GM23338 (cell line): ENCODE measurements around the gene SEMA4D. TPM values are rescaled to one million over a fixed set of nuclear protein-coding genes. Genes with fewer than 3 reads are reported as not detected.

Experiments used
- ATAC-seq: fragments of 200-7000 bp; cut with Tn5 transposase; 3 replicates; pipeline ENCODE4 v1.9.1; 2020
- DNase-seq: peaks from one replicate; pipeline ENCODE4 v3.0.0-alpha.2; 2015; ENCODE audit warnings: low spot score
- H2AFZ ChIP-seq: fragments of 200-600 bp; sonication (generic); 2 replicates; pipeline ENCODE4 v1.8.0; 2016; ENCODE audit warnings: antibody characterized with exemption, mild to moderate bottlenecking, moderate library complexity
- H3F3A ChIP-seq: fragments of 200-600 bp; sonication (generic); replicated peaks from 2 replicates; pipeline ENCODE4 v1.8.0; 2017; ENCODE audit warnings: antibody characterized with exemption, mixed run types, low read depth
- H3K27ac ChIP-seq: fragments of 200-600 bp; sonication (generic); 2 replicates; pipeline ENCODE4 v1.6.1; 2016; ENCODE audit warnings: low read depth
- H3K27me3 ChIP-seq: fragments of 200-600 bp; sonication (generic); 2 replicates; pipeline ENCODE4 v1.8.0; 2016; ENCODE audit warnings: mild to moderate bottlenecking, mixed run types, moderate library complexity; ENCODE audit not compliant: insufficient read depth
- H3K36me3 ChIP-seq: fragments of 200-600 bp; sonication (generic); 2 replicates; pipeline ENCODE4 v1.8.0; 2016; ENCODE audit warnings: mild to moderate bottlenecking; ENCODE audit not compliant: insufficient read depth
- H3K4me1 ChIP-seq: fragments of 200-600 bp; sonication (generic); 2 replicates; pipeline ENCODE4 v1.8.0; 2016; ENCODE audit warnings: mild to moderate bottlenecking, moderate library complexity; ENCODE audit not compliant: insufficient read depth
- H3K4me2 ChIP-seq: fragments of 200-600 bp; sonication (generic); 2 replicates; pipeline ENCODE4 v1.7.1; 2017; ENCODE audit warnings: mixed run types
- H3K4me3 ChIP-seq: fragments of 200-600 bp; sonication (generic); 2 replicates; pipeline ENCODE4 v1.6.1; 2016; ENCODE audit warnings: mixed run types
- H3K79me2 ChIP-seq: fragments of 200-600 bp; sonication (generic); replicated peaks from 2 replicates; pipeline ENCODE4 v1.8.0; 2017; ENCODE audit warnings: mild to moderate bottlenecking; ENCODE audit not compliant: insufficient read depth
- H3K9me2 ChIP-seq: fragments of 200-600 bp; sonication (generic); 2 replicates; pipeline ENCODE4 v1.8.0; 2017; ENCODE audit not compliant: insufficient read depth
- H4K20me1 ChIP-seq: fragments of 200-600 bp; sonication (generic); replicated peaks from 2 replicates; pipeline ENCODE4 v1.8.0; 2017; ENCODE audit warnings: mild to moderate bottlenecking; ENCODE audit not compliant: insufficient read depth
- H3K27ac Mint-ChIP-seq: 2 replicates; pipeline ENCODE4 v1.8.0; 2020; ENCODE audit warnings: inconsistent platforms, mild to moderate bottlenecking, moderate library complexity, mixed read lengths
- H3K27me3 Mint-ChIP-seq: 3 replicates; pipeline ENCODE4 v1.8.0; 2022; ENCODE audit warnings: low read depth, mild to moderate bottlenecking, moderate library complexity, mixed read lengths, inconsistent platforms; ENCODE audit not compliant: insufficient read depth, poor library complexity
- H3K36me3 Mint-ChIP-seq: 3 replicates; pipeline ENCODE4 v1.8.0; 2021; ENCODE audit warnings: low read depth, mild to moderate bottlenecking, inconsistent platforms, moderate library complexity, mixed read lengths
- H3K4me1 Mint-ChIP-seq: 3 replicates; pipeline ENCODE4 v1.8.0; 2020; ENCODE audit warnings: mild to moderate bottlenecking, inconsistent platforms, mixed read lengths
- H3K4me3 Mint-ChIP-seq: 3 replicates; pipeline ENCODE4 v1.8.0; 2021; ENCODE audit warnings: moderate library complexity, mild to moderate bottlenecking, inconsistent platforms, mixed read lengths
- H3K9me3 Mint-ChIP-seq: 3 replicates; pipeline ENCODE4 v1.8.0; 2020; ENCODE audit warnings: moderate library complexity, mild to moderate bottlenecking, inconsistent platforms, mixed read lengths
- CREB1 ChIP-seq: fragments of 250-450 bp; sonication (Bioruptor Pico); IDR thresholded peaks from 2 replicates; pipeline ENCODE4 v1.5.0; 2020; ENCODE audit warnings: low read depth, mild to moderate bottlenecking, moderate library complexity
- CTCF ChIP-seq, 2 experiments: fragments of 200-600 bp in 1 of 2; sonication (generic) in 1 of 2; conservative IDR thresholded peaks; 2 replicates each; pipeline versions ENCODE4 v1.5.1 to v1.6.1; 2016 to 2017; ENCODE audit warnings: antibody characterized with exemption in 2 of 2, low read depth in 2 of 2, mild to moderate bottlenecking in 2 of 2, moderate library complexity in 1 of 2
- ETS1 ChIP-seq: IDR thresholded peaks from 2 replicates; pipeline ENCODE4 v1.6.1; 2016; ENCODE audit warnings: antibody characterized with exemption
- EZH2 ChIP-seq: fragments of 200-600 bp; sonication (generic); IDR thresholded peaks from one replicate; pipeline ENCODE4 v1.8.0; 2017; ENCODE audit warnings: antibody characterized with exemption, mild to moderate bottlenecking, low read depth; ENCODE audit not compliant: unreplicated experiment
- REST ChIP-seq: IDR thresholded peaks from one replicate; pipeline ENCODE4 v1.6.1; 2018; ENCODE audit warnings: antibody characterized with exemption; ENCODE audit not compliant: unreplicated experiment
- STAT1 ChIP-seq: IDR thresholded peaks from one replicate; pipeline ENCODE4 v1.6.1; 2016; ENCODE audit warnings: antibody characterized with exemption; ENCODE audit not compliant: unreplicated experiment
- ZNF331 ChIP-seq: fragments of 250-450 bp; sonication (Bioruptor Pico); IDR thresholded peaks from 2 replicates; pipeline ENCODE4 v1.5.0; 2020; ENCODE audit warnings: low read depth, mild to moderate bottlenecking, moderate library complexity
- ZNF462 ChIP-seq: fragments of 250-450 bp; sonication (Bioruptor Pico); IDR thresholded peaks from 2 replicates; pipeline ENCODE4 v1.5.0; 2020; ENCODE audit warnings: mild to moderate bottlenecking, moderate library complexity
- polyA plus RNA-seq: library from polyadenylated mRNA; unstranded; fragments of >200 nt; fragmentation: Nextera tagmentation; extraction: Ambion mirVana; gene quantifications from 2 replicates; pipeline ENCODE4 v1.2.1, GENCODE V29; 2016
- total RNA-seq: library from RNA; depleted of rRNA; stranded (reverse); fragments of >200 nt; shearing (Covaris generic); gene quantifications from 2 replicates; pipeline ENCODE4 v1.2.3, GENCODE V29; 2014

Gene SEMA4D
- total and polyA plus RNA-seq, 2 experiments from 2014 or later, result 19.3 to 63.0 TPM

GRCh38 chr9:89366711-89367110 lies 131.2 kb downstream of the SEMA4D start (continued):
- TF ChIP-seq ETS1 (no peak), REST (no peak), EZH2 (no peak), CTCF (conservative IDR thresholded peaks at IDR 0.05; ENCODE audit: low read depth in 2 of 2) (no peak), STAT1 (no peak)

- DNase-seq (no peak), ATAC-seq (no peak)
- Histone ChIP-seq H3K36me3 (peaks cover 10% of the 10 kb centered on the region; the same call in 1 of the 2 replicates), H3K79me2 (no peaks in the 10 kb centered on the region), H3K4me3 (no peak overlapping the region), H2AFZ (no peak overlapping the region), H3K4me1 (no peaks in the 10 kb centered on the region), H3K9me2 (no peaks in the 10 kb centered on the region), H3K27ac (no peak overlapping the region), H3K27me3 (no peaks in the 10 kb centered on the region), H3F3A (no peaks in the 10 kb centered on the region), H4K20me1 (0 out of 2 replicates have a peak, but pooled peaks cover under 1% of the 10 kb centered on the region), H3K4me2 (no peak overlapping the region)
- Mint-ChIP-seq H3K27ac (no peak overlapping the region), H3K4me3 (no peak overlapping the region), H3K4me1 (no peaks in the 10 kb centered on the region), H3K9me3 (no peaks in the 10 kb centered on the region), H3K27me3 (peaks cover 5% of the 10 kb centered on the region), H3K36me3 (peaks cover 18% of the 10 kb centered on the region)
- TF ChIP-seq ZNF331, result no peak
- TF ChIP-seq ZNF462 (CRISPR knock-in tag), result no peak
- TF ChIP-seq EZH2, result no peak
- TF ChIP-seq CREB1, result no peak
- TF ChIP-seq CTCF (conservative IDR thresholded peaks at IDR 0.05; ENCODE audit: low read depth in 2 of 2), result no peak
- no peak for TF ChIP-seq STAT1
Observed at GRCh38 chr9:89365532-89365912, 132.4 kb downstream of the SEMA4D start.
